Neural cell (in vitro differentiated cells): ENCODE results near the gene GPD1.

ENCODE experiments used
- CTCF ChIP-seq: fragments of 450-650 bp; IDR thresholded peaks from 2 replicates; pipeline ENCODE4 v1.5.1; 2014; ENCODE audit warnings: antibody characterized with exemption, mild to moderate bottlenecking, moderate library complexity; ENCODE audit not compliant: poor library complexity, severe bottlenecking
- EP300 ChIP-seq: fragments of 450-650 bp; conservative IDR thresholded peaks from 2 replicates; pipeline ENCODE4 v1.6.1; 2014; ENCODE audit warnings: antibody characterized with exemption, mild to moderate bottlenecking, moderate library complexity; ENCODE audit not compliant: poor library complexity, severe bottlenecking
- EZH2 ChIP-seq: fragments of 200-600, 300-800 bp; shearing (Covaris generic), sonication (generic); IDR thresholded peaks from 2 replicates; pipeline ENCODE4 v1.6.1; 2014; ENCODE audit warnings: antibody characterized with exemption, low read length, borderline replicate concordance, mild to moderate bottlenecking; ENCODE audit not compliant: insufficient read depth, poor library complexity, severe bottlenecking
- POLR2AphosphoS5 ChIP-seq: IDR thresholded peaks from 2 replicates; pipeline ENCODE4 v1.6.1; 2012
- TAF1 ChIP-seq: IDR thresholded peaks from 2 replicates; pipeline ENCODE4 v1.6.1; 2012; ENCODE audit warnings: low read depth
- TF ChIP-seq, protein P1 (sequence below): IDR thresholded peaks from 2 replicates; pipeline ENCODE4 v1.6.1; 2012; ENCODE audit warnings: borderline replicate concordance

- TF ChIP-seq EZH2: no peak
- TF ChIP-seq POLR2AphosphoS5: no peak
- no peak for TF ChIP-seq CTCF
- no peak for TF ChIP-seq EP300
- TF ChIP-seq, protein P1, sequence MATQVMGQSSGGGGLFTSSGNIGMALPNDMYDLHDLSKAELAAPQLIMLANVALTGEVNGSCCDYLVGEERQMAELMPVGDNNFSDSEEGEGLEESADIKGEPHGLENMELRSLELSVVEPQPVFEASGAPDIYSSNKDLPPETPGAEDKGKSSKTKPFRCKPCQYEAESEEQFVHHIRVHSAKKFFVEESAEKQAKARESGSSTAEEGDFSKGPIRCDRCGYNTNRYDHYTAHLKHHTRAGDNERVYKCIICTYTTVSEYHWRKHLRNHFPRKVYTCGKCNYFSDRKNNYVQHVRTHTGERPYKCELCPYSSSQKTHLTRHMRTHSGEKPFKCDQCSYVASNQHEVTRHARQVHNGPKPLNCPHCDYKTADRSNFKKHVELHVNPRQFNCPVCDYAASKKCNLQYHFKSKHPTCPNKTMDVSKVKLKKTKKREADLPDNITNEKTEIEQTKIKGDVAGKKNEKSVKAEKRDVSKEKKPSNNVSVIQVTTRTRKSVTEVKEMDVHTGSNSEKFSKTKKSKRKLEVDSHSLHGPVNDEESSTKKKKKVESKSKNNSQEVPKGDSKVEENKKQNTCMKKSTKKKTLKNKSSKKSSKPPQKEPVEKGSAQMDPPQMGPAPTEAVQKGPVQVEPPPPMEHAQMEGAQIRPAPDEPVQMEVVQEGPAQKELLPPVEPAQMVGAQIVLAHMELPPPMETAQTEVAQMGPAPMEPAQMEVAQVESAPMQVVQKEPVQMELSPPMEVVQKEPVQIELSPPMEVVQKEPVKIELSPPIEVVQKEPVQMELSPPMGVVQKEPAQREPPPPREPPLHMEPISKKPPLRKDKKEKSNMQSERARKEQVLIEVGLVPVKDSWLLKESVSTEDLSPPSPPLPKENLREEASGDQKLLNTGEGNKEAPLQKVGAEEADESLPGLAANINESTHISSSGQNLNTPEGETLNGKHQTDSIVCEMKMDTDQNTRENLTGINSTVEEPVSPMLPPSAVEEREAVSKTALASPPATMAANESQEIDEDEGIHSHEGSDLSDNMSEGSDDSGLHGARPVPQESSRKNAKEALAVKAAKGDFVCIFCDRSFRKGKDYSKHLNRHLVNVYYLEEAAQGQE: no peak
- no peak for TF ChIP-seq TAF1
Observed at GRCh38 chr12:50106907-50107306, 3.1 kb downstream of the GPD1 start.
